NCI-H187 (cell line): ENCODE data around the gene USP37.

ENCODE experiments used
- DNase-seq, 2 experiments: peaks; one replicate each; lab custom pipeline; 2025; lab: John Stamatoyannopoulos, UW

Gene USP37

DNA sequence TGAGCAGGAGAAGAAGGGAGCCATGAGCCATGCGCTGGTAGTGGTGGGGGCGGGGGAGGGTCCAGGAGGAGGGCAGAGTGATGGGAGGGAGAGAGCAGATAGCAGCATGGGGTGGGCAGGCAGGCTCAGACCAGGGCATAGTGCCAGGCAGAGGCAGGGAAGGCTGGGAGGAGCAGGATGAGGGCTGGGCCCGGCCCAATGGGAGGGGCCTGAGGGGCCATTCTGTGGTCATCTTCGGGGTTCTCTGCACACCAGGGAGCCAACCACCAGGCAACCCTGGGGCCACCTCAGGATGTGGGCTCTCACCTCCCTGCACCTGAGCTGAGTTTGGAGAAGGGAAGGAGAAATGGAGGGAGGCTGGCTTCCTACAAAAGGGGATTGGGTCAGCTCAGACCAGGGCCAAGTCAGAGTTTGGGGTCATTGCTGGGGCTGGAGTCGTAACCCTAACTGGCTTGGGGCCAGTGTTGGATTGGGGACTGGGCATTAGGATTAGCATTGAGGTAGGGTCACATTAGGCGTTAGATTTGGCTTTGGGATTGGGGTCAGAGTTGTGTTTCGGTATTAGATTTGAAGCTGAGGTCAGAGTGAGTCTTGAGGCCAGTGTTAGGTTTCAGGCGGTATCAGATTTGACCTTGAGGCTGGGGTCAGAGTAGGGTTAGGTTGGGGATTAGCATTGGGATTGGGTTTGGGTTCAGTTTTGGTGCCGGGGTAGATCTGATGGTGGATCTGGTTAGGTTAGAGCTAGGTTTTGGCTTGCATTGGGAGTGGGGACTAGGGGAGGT is 138.0 kb downstream of the USP37 start:
- DNase-seq: no peak

DNA sequence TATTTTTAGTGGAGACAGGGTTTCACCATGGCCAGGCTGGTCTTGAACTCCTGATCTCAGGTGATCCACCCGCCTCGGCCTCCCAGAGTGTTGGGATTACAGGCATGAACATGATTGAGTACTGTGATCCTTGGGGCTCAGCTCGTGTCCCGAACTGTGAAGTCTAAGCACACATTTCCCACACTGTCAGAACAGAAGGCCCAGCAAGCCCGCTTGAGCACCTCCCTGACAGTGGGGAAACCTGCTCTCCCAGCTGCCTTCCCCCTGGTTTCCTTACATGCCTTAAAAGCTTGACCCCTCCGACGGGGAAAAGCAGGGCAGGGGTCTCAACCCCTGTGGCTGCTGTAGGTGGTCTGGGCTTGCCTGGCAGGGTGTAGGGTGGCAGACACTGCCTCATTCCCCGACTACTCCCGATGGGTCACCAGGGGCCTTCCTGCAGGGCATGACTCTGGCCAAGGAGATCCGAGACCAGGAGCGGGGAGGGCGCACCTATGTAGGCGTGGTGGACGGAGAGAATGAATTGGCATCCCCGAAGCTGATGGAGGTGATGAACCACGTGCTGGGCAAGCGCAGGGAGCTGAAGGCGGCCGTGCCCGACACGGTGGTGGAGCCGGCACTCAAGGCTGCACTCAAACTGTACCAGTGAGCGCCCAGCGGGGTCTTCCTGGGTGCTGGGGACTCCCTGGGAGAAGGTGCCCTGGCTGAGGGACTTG is 139.1 kb downstream of the USP37 start:
- DNase-seq: no peak

DNA sequence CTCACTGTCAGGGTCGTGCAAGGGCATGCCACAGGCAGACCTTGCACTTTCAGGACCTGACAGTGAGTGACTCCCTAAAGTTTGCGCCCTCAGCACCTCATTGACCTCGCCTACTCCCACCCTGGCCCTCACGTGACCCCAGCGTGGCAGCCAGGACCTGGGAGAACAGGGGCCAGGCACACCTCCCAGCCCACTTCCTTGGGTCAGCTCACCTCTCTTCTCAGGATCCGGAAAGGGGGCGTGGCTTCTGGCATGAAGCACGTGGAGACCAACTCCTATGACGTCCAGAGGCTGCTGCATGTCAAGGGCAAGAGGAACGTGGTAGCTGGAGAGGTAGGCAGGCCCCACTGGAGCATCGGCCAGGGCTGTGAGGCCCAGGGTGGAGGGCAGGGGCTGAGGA is 140.4 kb downstream of the USP37 start:
- DNase-seq: no peak

- DNase-seq: no peak
These were observed 142.6 kb downstream of the USP37 start for GRCh38 chr2:218425531-218425930.

DNA sequence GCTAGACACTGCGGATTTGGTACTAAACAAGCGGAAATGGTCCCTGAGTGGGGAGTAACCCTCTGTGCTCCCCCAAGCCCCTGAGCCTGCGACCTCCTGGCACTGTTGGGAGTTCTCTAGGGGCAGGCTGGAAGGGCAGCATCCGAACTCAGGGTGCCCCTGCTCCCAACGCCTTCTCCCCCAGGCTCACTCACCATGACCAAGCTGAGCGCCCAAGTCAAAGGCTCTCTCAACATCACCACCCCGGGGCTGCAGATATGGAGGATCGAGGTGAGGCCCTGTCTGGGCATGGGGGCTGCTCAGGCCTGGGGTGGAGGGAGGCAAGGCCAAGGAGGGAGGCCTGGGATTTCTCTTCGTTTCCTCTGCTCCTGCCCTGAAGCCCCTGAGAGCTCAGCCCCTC is 144.6 kb downstream of the USP37 start:
- no peak for DNase-seq

DNA sequence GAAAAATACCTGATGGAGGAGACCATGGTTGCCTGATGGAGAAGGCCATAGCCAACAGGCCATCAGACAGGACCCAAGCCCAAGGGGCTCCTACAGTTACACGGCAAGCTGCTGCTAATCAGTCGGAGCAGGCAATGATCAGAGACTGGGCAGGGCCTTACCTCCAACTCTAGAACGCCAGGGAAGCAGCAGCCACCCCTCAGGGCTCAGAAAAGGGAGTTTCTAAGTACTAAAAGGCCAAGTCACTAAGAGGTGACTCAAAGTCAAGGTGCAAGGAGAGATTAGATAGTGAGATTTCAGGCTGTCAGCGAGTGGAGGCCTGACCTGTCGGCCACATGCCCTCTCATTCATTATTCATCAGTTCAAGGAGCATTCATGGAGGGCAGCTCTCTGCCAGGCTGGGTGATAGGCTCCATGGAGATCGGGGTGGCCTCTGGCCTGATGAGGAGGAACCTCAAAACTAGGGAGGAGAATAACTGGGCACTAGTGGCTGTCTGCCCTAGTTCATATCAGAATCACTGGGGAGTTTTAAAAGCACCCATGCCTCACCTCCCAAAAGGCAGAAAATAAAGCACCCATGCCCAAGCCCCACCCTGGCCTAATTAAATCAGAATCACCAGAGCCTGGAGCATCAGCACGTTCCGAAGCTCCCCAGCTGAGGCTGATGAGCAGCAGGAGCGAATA is 145.6 kb downstream of the USP37 start:
- DNase-seq: no peak

GRCh38 chr2:218421027-218421426 is 147.1 kb downstream of the USP37 start:
- DNase-seq: no peak

DNA sequence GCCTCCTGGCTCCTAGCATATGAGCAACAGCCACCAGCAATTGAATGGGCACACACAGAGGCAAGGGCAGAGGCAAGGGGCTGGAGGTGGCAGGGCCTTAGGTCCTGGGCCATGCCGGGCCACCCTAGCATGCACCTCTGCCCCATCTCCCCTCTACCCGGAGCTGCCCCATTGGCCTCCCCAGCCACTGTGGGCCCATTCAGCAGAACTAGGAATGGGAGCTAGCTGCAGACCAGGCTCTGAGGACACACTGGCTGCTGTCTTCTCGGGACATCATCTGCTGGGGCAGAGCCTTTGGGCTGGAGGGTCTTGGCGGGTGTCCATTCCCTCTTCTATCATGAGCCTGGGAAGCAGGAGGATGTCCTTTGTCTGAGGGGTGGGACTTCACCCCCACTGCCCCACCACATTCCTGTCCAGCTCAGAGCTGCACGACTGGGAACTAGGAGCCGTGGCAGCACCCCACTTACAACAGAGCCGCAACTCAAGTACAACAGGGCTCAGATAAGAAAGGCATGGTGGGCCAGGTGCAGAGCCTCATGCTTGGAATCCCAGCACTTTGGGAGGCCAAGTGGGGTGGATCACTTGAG is 148.4 kb downstream of the USP37 start:
- DNase-seq: no peak

- DNase-seq: peak; percentile 66 to 69
These were observed 149.3 kb downstream of the USP37 start, which contains the start of gene VIL1 for GRCh38 chr2:218418717-218419458. Gene VIL1 (plus strand): TSS chr2:218419123. CDS start chr2:218423779, 4,656 bp downstream.

- DNase-seq: no peak
These were observed 149.8 kb downstream of the USP37 start for GRCh38 chr2:218418321-218418716.

DNA sequence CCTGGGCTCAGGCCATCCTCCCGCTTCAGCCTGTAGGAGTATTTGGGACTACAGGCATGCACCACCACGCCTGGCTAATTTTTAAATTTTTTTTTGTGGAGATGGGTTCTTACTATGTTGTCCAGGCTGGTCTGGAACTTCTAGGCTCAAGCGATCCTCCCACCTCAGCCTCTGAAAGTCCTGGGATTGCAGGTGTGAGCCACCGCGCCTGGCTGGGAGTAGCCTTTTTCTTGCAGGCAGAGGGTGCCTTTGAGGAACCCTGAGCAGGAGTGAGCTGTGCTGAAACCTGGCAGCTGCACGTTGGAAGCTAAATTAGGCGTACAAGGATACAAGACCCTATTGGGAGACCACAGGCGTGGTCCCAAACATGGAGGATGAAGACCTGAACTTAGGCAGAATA is 160.4 kb downstream of the USP37 start:
- no peak for DNase-seq

- DNase-seq: no peak
These were observed 161.1 kb downstream of the USP37 start for GRCh38 chr2:218406949-218407618.

GRCh38 chr2:218406209-218406948 is 161.8 kb downstream of the USP37 start:
- peak; percentile 16 to 90 for DNase-seq

DNA sequence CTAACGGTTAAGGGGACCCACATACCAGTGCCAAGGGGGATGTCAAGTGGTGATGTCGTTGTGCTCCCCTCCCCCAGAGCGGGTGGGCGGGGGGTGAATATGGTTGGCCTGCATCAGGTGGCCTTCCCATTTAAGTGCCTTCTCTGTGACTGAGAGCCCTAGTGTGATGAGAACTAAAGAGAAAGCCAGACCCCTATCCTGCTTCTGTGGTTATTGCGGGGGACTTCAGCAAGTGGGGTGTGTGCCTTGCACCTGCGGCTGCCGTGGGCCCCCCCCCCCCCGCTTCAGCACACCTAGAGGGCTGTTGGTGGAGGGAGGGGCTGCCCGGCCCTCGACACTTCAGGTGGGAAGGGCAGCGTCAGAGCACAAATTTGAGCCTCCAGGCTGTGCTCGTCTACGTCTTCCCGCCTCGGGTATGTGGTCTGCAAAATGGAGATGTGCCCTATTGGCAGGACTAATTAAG is 162.4 kb downstream of the USP37 start:
- DNase-seq: no peak

DNA sequence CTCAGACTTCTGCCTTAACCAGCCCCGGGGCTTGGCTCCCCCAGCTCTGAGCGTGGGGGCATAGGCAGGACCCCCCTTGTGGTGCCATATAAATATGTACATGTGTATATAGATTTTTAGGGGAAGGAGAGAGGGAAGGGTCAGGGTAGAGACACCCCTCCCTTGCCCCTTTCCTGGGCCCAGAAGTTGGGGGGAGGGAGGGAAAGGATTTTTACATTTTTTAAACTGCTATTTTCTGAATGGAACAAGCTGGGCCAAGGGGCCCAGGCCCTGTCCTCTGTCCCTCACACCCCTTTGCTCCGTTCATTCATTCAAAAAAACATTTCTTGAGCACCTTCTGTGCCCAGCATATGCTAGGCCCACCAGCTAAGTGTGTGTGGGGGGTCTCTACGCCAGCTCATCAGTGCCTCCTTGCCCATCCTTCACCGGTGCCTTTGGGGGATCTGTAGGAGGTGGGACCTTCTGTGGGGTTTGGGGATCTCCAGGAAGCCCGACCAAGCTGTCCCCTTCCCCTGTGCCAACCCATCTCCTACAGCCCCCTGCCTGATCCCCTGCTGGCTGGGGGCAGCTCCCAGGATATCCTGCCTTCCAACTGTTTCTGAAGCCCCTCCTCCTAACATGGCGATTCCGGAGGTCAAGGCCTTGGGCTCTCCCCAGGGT is 162.9 kb downstream of the USP37 start:
- no peak for DNase-seq

DNA sequence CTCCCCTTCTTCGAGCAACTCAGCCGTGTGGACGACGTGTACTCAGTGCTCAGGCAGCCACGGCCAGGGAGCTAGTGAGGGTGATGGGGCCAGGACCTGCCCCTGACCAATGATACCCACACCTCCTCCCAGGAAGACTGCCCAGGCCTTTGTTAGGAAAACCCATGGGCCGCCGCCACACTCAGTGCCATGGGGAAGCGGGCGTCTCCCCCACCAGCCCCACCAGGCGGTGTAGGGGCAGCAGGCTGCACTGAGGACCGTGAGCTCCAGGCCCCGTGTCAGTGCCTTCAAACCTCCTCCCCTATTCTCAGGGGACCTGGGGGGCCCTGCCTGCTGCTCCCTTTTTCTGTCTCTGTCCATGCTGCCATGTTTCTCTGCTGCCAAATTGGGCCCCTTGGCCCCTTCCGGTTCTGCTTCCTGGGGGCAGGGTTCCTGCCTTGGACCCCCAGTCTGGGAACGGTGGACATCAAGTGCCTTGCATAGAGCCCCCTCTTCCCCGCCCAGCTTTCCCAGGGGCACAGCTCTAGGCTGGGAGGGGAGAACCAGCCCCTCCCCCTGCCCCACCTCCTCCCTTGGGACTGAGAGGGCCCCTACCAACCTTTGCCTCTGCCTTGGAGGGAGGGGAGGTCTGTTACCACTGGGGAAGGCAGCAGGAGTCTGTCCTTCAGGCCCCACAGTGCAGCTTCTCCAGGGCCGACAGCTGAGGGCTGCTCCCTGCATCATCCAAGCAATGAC is 163.6 kb downstream of the USP37 start:
- no peak for DNase-seq

GRCh38 chr2:218403810-218404209 is 164.3 kb downstream of the USP37 start:
- DNase-seq: no peak

DNA sequence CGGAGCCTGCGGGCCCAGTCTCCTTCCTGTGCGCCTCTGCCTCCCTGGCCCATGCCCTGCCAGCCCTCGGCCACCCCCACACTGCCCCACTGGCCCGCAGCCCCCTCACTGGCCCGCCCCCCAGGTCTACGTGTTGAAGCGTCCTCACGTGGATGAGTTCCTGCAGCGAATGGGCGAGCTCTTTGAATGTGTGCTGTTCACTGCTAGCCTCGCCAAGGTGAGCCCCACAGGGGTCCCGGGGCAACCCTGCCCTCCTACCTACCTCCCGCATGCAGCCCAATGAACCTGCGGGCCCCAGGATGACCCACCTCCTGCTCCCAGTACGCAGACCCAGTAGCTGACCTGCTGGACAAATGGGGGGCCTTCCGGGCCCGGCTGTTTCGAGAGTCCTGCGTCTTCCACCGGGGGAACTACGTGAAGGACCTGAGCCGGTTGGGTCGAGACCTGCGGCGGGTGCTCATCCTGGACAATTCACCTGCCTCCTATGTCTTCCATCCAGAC is 165.2 kb downstream of the USP37 start:
- DNase-seq: no peak

DNA sequence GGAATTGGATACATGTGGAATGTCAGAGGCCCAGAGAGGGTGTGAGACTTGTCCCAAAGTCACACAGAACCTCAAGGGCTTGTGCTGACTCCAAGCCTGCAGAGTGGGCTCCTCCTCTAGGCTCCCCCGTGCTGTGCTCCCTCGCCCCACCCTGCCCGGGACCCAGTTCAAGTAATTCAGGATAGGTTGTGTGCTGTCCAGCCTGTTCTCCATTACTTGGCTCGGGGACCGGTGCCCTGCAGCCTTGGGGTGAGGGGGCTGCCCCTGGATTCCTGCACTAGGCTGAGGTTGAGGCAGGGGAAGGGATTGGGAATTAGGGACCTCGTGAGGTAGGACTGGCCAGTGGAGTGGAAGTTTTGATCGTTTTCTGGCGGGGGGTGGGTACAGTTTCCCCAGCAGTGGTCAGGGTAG is 165.7 kb downstream of the USP37 start:
- no peak for DNase-seq
